Muscle layer of duodenum (tissue), 2 donors: ENCODE data around the gene HCLS1.
"Not testable (repeated sequence)": the region's sequence is repeated elsewhere in the genome, so short reads cannot be mapped to it uniquely, and the experiment has no call there.

ENCODE experiments used
- H3K27ac ChIP-seq: one replicate; pipeline ENCODE4 v1.7.0; 2013; ENCODE audit warnings: mild to moderate bottlenecking, low read length
- H3K27me3 ChIP-seq: one replicate; pipeline ENCODE4 v1.7.0; 2013; ENCODE audit warnings: low read depth, mild to moderate bottlenecking, control low read depth, low read length
- H3K36me3 ChIP-seq, 2 donors: one replicate each; pipeline ENCODE4 v1.7.0; 2013; ENCODE audit warnings: low read length in 2 of 2, control low read depth in 1 of 2, mild to moderate bottlenecking in 1 of 2; ENCODE audit not compliant: insufficient read depth in 2 of 2, control insufficient read depth in 1 of 2
- H3K4me1 ChIP-seq, 2 donors: one replicate each; pipeline ENCODE4 v1.7.0; 2013; ENCODE audit warnings: low read length in 2 of 2, mild to moderate bottlenecking in 2 of 2, control low read depth in 1 of 2, moderate library complexity in 1 of 2; ENCODE audit not compliant: insufficient read depth in 2 of 2, control insufficient read depth in 1 of 2
- H3K4me3 ChIP-seq, 2 donors: one replicate each; pipeline ENCODE4 v1.7.0; 2013; ENCODE audit warnings: low read length in 2 of 2, low read depth in 1 of 2, mild to moderate bottlenecking in 1 of 2
- H3K9me3 ChIP-seq, 2 donors: one replicate each; pipeline ENCODE4 v1.7.0; 2013; ENCODE audit warnings: low read length in 2 of 2, control low read depth in 1 of 2, mild to moderate bottlenecking in 1 of 2; ENCODE audit not compliant: control insufficient read depth in 1 of 2
- donor health status: healthy.

Gene HCLS1

DNA sequence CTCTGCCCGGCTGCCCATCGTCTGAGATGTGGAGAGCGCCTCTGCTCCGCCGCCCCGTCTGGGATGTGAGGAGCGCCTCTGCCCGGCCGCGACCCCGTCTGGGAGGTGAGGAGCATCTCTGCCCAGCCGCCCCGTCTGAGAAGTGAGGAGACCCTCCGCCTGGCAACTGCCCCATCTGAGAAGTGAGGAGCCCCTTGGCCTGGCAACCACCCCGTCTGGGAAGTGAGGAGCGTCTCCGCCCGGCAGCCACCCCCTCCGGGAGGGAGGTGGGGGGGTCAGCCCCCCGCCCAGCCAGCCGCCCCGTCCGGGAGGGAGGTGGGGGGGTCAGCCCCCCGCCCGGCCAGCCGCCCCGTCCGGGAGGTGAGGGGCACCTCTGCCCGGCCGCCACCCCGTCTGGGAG, 28.0 kb upstream of the HCLS1 start:
- not testable (repeated sequence) for H3K4me1 ChIP-seq, H3K9me3 ChIP-seq, H3K27me3 ChIP-seq, H3K27ac ChIP-seq, H3K4me3 ChIP-seq
- H3K36me3 ChIP-seq, result peaks cover 26 to 53% of the 10 kb centered on the region in 2 donors

DNA sequence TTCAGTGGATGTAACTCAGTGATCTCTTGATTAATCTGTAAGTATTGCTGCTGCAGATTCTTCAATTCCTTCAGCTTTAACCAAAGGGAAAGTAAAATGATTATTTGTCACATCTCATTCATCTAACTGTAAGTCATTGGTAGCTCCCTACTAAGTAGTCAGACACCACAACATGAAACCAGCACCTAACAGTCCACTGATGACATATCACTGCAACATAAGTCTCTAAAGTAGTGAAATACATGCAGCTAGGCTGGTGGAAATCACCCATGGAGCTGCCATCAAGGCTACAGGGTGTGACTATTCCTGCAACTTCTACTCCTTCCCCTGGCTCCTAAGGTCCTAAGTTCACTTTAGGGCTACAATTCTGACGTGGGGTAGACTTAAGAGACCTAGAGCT, 21.1 kb upstream of the HCLS1 start:
- Histone ChIP-seq H3K27me3 (no peaks in the 10 kb centered on the region), H3K36me3 (peaks cover 41 to 61% of the 10 kb centered on the region in 2 donors), H3K4me1 (no peaks in the 10 kb centered on the region)

GRCh38 chr3:121677141-121677540, 16.4 kb upstream of the HCLS1 start:
- no peaks in the 10 kb centered on the region for H3K9me3 ChIP-seq
- H3K36me3 ChIP-seq, result peaks cover 58 to 59% of the 10 kb centered on the region in 2 donors
- no peak overlapping the region for H3K27ac ChIP-seq
- H3K4me1 ChIP-seq, result no peaks in the 10 kb centered on the region
- H3K4me3 ChIP-seq, result no peak overlapping the region
- H3K27me3 ChIP-seq, result no peaks in the 10 kb centered on the region

More for the DNA sequence above, 21.1 kb upstream of the HCLS1 start:
- no peak overlapping the region for H3K4me3 ChIP-seq
- no peak overlapping the region for H3K27ac ChIP-seq
- peaks cover 5 to 10% of the 10 kb centered on the region in 2 donors for H3K9me3 ChIP-seq

GRCh38 chr3:121670676-121671075, 10.0 kb upstream of the HCLS1 start:
- Histone ChIP-seq H3K4me1 (peaks cover 0 to 4% of the 10 kb centered on the region in 2 donors), H3K36me3 (peaks cover 46 to 47% of the 10 kb centered on the region in 2 donors), H3K27ac (no peak overlapping the region), H3K9me3 (no peaks in the 10 kb centered on the region), H3K27me3 (no peaks in the 10 kb centered on the region), H3K4me3 (no peak overlapping the region)

- Histone ChIP-seq H3K4me1 (peaks cover 0 to 6% of the 10 kb centered on the region in 2 donors), H3K27me3 (no peaks in the 10 kb centered on the region), H3K9me3 (no peaks in the 10 kb centered on the region), H3K4me3 (no peak overlapping the region), H3K36me3 (peaks cover 64 to 66% of the 10 kb centered on the region in 2 donors), H3K27ac (no peak overlapping the region)
Measured at GRCh38 chr3:121667333-121667732, 6.6 kb upstream of the HCLS1 start.

DNA sequence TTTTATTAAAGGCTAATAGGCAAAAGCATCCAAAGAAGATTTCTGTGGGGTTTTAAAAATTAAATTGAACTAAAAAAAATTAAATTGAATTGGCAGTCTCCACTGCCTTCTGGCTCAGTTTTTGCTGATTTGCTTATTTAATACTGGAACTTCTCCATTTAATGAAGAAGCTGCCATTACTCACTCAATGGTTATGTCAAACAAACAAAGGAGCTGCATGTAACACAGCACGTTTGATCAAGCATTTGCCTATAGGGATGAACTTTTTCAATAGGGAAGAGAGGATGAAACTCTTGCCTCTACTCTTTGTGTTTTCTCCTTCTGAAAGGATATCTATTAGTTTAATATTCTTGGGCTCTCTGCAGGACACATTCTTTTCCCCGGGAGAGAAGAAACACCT, 4.8 kb upstream of the HCLS1 start:
- Histone ChIP-seq H3K27me3 (no peaks in the 10 kb centered on the region), H3K4me1 (peaks cover 0 to 6% of the 10 kb centered on the region in 2 donors), H3K4me3 (no peak overlapping the region), H3K27ac (no peak overlapping the region), H3K9me3 (no peaks in the 10 kb centered on the region), H3K36me3 (peaks cover 59 to 64% of the 10 kb centered on the region in 2 donors)

GRCh38 chr3:121663171-121663847, 2.6 kb upstream of the HCLS1 start:
- peaks cover 52 to 53% of the 10 kb centered on the region in 2 donors for H3K36me3 ChIP-seq
- no peak overlapping the region for H3K4me3 ChIP-seq
- no peaks in the 10 kb centered on the region for H3K27me3 ChIP-seq
- peaks cover 0 to 13% of the 10 kb centered on the region in 2 donors for H3K4me1 ChIP-seq
- no peak overlapping the region for H3K27ac ChIP-seq
- H3K9me3 ChIP-seq, result no peaks in the 10 kb centered on the region

GRCh38 chr3:121662742-121663141, 2.0 kb upstream of the HCLS1 start:
- Histone ChIP-seq H3K4me3 (no peak overlapping the region), H3K27ac (no peak overlapping the region), H3K9me3 (no peaks in the 10 kb centered on the region), H3K4me1 (peaks cover 0 to 13% of the 10 kb centered on the region in 2 donors), H3K27me3 (no peaks in the 10 kb centered on the region), H3K36me3 (peaks cover 48% of the 10 kb centered on the region in 2 donors)

GRCh38 chr3:121661376-121661775, 673 bp upstream of the HCLS1 start:
- peaks cover 35 to 40% of the 10 kb centered on the region in 2 donors for H3K36me3 ChIP-seq
- peaks cover 0 to 13% of the 10 kb centered on the region in 2 donors for H3K4me1 ChIP-seq
- no peaks in the 10 kb centered on the region for H3K27me3 ChIP-seq
- H3K4me3 ChIP-seq, result no peak overlapping the region
- H3K9me3 ChIP-seq, result no peaks in the 10 kb centered on the region
- H3K27ac ChIP-seq, result peak overlapping the region; percentile 80

GRCh38 chr3:121659586-121659985, 1.1 kb downstream of the HCLS1 start:
- Histone ChIP-seq H3K4me3 (peak overlapping the region; percentile 43 to 54), H3K27ac (peak overlapping the region; percentile 80), H3K36me3 (peaks cover 19 to 27% of the 10 kb centered on the region in 2 donors), H3K9me3 (no peaks in the 10 kb centered on the region), H3K4me1 (peaks cover 0 to 8% of the 10 kb centered on the region in 2 donors), H3K27me3 (no peaks in the 10 kb centered on the region)

DNA sequence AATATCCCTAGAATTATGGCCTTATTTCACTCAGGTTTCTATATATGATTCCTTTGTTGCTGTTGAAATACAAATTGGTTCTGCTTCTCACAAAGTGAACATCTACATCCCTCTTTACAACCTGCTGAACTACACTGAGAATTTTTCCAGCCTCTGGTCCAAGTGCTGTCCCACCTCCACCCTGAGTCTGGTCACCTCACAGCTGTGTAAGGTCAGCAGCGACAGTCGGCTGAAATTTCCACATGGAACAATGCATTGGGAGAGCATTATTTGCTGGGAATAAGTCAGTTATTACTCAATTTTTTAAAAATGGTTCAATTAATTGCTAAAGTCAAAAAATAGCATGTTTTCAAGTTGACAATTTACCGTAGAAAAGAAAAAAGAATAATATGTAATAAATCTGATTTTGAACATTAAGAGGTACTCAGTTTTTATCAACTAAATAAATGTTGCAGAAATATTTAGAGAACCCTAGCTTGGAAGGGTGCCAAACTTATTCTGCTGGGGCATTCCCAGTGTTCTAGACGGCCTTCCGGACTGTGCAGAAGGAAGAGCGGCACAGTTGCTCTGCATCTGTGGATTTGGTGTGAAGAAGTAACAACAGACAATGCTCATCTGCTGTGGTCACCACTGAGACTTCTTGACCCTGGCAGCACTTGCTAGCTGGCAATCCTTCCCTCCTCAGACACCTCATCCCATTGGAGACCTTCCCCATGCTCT, 1.8 kb downstream of the HCLS1 start:
- Histone ChIP-seq H3K27ac (no peak overlapping the region), H3K4me1 (peaks cover 0 to 8% of the 10 kb centered on the region in 2 donors), H3K36me3 (peaks cover 11 to 21% of the 10 kb centered on the region in 2 donors)

More for the DNA sequence above, 1.8 kb downstream of the HCLS1 start:
- Histone ChIP-seq H3K9me3 (no peaks in the 10 kb centered on the region), H3K4me3 (peak overlapping the region in 1 of 2 donors; percentile 43), H3K27me3 (no peaks in the 10 kb centered on the region)
